ENCODE measurements around the gene TTLL7.

GRCh38 chr1:84037758-84038611 is 39.1 kb upstream of the TTLL7 start:
- TF ChIP-seq POLR2AphosphoS5 (IDR thresholded peaks at IDR 0.05; ENCODE audit: low read depth) (no peak), EZH2 (IDR thresholded peaks at IDR 0.05; ENCODE audit: low read depth, unreplicated experiment) (no peak), REST (IDR thresholded peaks at IDR 0.05; ENCODE audit: unreplicated experiment) (no peak)
- TF ChIP-seq, protein P1, sequence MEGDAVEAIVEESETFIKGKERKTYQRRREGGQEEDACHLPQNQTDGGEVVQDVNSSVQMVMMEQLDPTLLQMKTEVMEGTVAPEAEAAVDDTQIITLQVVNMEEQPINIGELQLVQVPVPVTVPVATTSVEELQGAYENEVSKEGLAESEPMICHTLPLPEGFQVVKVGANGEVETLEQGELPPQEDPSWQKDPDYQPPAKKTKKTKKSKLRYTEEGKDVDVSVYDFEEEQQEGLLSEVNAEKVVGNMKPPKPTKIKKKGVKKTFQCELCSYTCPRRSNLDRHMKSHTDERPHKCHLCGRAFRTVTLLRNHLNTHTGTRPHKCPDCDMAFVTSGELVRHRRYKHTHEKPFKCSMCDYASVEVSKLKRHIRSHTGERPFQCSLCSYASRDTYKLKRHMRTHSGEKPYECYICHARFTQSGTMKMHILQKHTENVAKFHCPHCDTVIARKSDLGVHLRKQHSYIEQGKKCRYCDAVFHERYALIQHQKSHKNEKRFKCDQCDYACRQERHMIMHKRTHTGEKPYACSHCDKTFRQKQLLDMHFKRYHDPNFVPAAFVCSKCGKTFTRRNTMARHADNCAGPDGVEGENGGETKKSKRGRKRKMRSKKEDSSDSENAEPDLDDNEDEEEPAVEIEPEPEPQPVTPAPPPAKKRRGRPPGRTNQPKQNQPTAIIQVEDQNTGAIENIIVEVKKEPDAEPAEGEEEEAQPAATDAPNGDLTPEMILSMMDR (conservative IDR thresholded peaks at IDR 0.05; ENCODE audit: low read depth in 2 of 2): peak; percentile 21 to 23; a peak in 3 of 4 replicates

Measured in GM23338 (cell line).